Measurements from ENCODE around the gene ADGRL3.

DNA sequence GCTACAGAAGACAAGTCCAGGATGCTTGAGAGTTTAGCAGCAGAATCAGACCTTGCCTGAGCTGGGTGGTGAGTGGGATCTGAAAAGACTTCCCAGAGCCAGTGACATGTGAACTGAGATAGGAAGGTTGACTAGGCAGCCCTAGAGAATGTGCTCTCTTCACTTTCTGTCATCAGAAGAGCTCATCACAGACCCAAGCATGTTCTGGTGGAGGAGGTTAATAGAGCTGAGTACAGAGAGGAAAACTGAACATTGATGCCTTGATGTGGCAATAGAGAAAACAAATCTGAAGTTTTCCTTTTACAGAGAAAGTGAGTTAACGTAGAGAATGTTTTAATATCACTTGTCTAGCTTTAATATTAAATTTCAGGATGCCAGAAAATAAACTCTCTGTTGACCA lies 17.1 kb downstream of the ADGRL3 start:
- TF ChIP-seq, protein P1, sequence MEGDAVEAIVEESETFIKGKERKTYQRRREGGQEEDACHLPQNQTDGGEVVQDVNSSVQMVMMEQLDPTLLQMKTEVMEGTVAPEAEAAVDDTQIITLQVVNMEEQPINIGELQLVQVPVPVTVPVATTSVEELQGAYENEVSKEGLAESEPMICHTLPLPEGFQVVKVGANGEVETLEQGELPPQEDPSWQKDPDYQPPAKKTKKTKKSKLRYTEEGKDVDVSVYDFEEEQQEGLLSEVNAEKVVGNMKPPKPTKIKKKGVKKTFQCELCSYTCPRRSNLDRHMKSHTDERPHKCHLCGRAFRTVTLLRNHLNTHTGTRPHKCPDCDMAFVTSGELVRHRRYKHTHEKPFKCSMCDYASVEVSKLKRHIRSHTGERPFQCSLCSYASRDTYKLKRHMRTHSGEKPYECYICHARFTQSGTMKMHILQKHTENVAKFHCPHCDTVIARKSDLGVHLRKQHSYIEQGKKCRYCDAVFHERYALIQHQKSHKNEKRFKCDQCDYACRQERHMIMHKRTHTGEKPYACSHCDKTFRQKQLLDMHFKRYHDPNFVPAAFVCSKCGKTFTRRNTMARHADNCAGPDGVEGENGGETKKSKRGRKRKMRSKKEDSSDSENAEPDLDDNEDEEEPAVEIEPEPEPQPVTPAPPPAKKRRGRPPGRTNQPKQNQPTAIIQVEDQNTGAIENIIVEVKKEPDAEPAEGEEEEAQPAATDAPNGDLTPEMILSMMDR (IDR thresholded peaks at IDR 0.05; ENCODE audit: borderline replicate concordance, extremely low read depth, low read length, poor library complexity, severe bottlenecking) = no peak
- no peak for TF ChIP-seq EZH2 (IDR thresholded peaks at IDR 0.05; ENCODE audit: borderline replicate concordance, low read depth, low read length, severe bottlenecking)
